Heart right ventricle (tissue), 16 donors: ENCODE measurements around the gene OR52I2. TPM values are rescaled to one million over a fixed set of nuclear protein-coding genes. Genes with fewer than 3 reads are reported as not detected.

Experiments
- ATAC-seq, 8 donors: fragments of 200-7000 bp; cut with Tn5 transposase; one replicate each; pipeline ENCODE4 v1.9.1; 2020; ENCODE audit warnings: mild to moderate bottlenecking in 8 of 8, moderate library complexity in 8 of 8, moderate number of reproducible peaks in 1 of 8
- DNase-seq, 2 donors: peaks; one replicate each; pipeline ENCODE4 v3.0.0-alpha.2; 2020
- H3K27ac ChIP-seq, 10 donors: fragments of 200-600 bp; sonication (generic) in 2 of 10; one replicate each; pipeline versions ENCODE4 v1.5.0 to v1.8.0; 2020 to 2022; ENCODE audit warnings: mild to moderate bottlenecking in 3 of 10
- H3K27me3 ChIP-seq, 7 donors: fragments of 200-600 bp; one replicate each; pipeline ENCODE4 v1.8.0; 2021 to 2022; ENCODE audit warnings: mild to moderate bottlenecking in 2 of 7
- H3K36me3 ChIP-seq, 9 donors: fragments of 200-600 bp; sonication (generic) in 1 of 9; one replicate each; pipeline versions ENCODE4 v1.5.0 to v1.8.0; 2020 to 2022; ENCODE audit warnings: mild to moderate bottlenecking in 2 of 9
- H3K4me1 ChIP-seq, 9 donors: fragments of 200-600 bp; sonication (generic) in 1 of 9; one replicate each; pipeline versions ENCODE4 v1.5.0 to v1.8.0; 2020 to 2022; ENCODE audit warnings: mild to moderate bottlenecking in 4 of 9
- H3K4me3 ChIP-seq, 10 donors: fragments of 200-600 bp; sonication (generic) in 2 of 10; one replicate each; pipeline versions ENCODE4 v1.5.0 to v1.8.0; 2020 to 2022; ENCODE audit warnings: mild to moderate bottlenecking in 7 of 10, moderate library complexity in 2 of 10
- H3K9me3 ChIP-seq, 11 donors: fragments of 200-600 bp in 10 of 11; sonication (generic) in 2 of 11; one replicate each; pipeline versions ENCODE4 v1.5.0 to v1.8.0; 2013 to 2022; ENCODE audit warnings: mild to moderate bottlenecking in 2 of 11, control low read depth in 1 of 11, moderate library complexity in 1 of 11
- WGBS, 2 donors: extraction: QIAGEN DNeasy Blood & Tissue Kit; methylation state at CpG; one replicate each; pipeline ENCODE4 v1.1.7; 2013; ENCODE audit warnings: inconsistent platforms in 1 of 2; 5-methylcytosine and 5-hydroxymethylcytosine counted together
- intact Hi-C, 10 donors: fragments of 100-400 bp; cut with DNase I; formaldehyde crosslinking; loops; one replicate each; pipeline versions ENCODE4 v1.11.1 to v1.14.2; 2022
- polyA plus RNA-seq, 2 donors: library from polyadenylated mRNA; stranded (reverse); fragments of 200-250 nt; gene quantifications; one replicate each; pipeline ENCODE4 v1.2.3, GENCODE V29; 2013
- total RNA-seq, 10 donors: library from RNA; stranded (reverse); fragmentation: NEBNext Ultra II Directional in 3 of 10; extraction: Animal tissue kit (Norgen Biotek cat#: 25700) in 3 of 10; gene quantifications; one replicate each; pipeline versions ENCODE4 v1.2.1 to v1.2.4, GENCODE V29; 2021 to 2023
- TF ChIP-seq, protein P1 (sequence below), 9 donors: fragments of 200-600 bp; sonication (generic) in 2 of 9; IDR thresholded peaks; one replicate each; pipeline versions ENCODE4 v1.5.0 to v1.8.0; 2021 to 2022; ENCODE audit warnings: antibody characterized with exemption in 9 of 9, mild to moderate bottlenecking in 5 of 9, moderate library complexity in 1 of 9
- donor health status: Arrhythmogenic right ventricular cardiomyopathy.
- donor health status: ischemic (EF 13 %, LVEDD 7.1; RV severe dilation, severe dysfunction).
- donor health status: healthy with polysubstance abuse.
- donor health status: DM: no; HTN: yes; CAD: no.
- donor health status: DM: no; HTN: no; CAD: no.
- donor health status: ischemic (EF 25% LVEDD 6.9; RV normal size, moderate dysfunction).
- donor health status: ischemic (EF 25% LVEDD 5.7; RV mildly dilated, moderate dysfunction).
- donor health status: healthy.
- donor health status: DM: yes; HTN: yes; CAD: no.
- donor health status: Ischemic cardiomyopathy.
- donor health status: ischemic (EF 35%, LVEDD 5.7; RV mildly dilated, moderate dysfunction).
- donor health status: nonischemic (EF 11% LVEDD 7.7; RV severe dilation, severe dysfunction).
- donor health status: DM: yes; HTN: yes; CAD: no.
- donor health status: PGD.
- donor health status: ischemic (EF 29% LVEDD 5.4; RV normal size, mild dysfunction).
- donor health status: nonischemic (EF 23%, LVEDD 6.1; RV moderate dilation, normal function).

Gene OR52I2
- total and polyA plus RNA-seq, 12 donors, result not detected

DNA sequence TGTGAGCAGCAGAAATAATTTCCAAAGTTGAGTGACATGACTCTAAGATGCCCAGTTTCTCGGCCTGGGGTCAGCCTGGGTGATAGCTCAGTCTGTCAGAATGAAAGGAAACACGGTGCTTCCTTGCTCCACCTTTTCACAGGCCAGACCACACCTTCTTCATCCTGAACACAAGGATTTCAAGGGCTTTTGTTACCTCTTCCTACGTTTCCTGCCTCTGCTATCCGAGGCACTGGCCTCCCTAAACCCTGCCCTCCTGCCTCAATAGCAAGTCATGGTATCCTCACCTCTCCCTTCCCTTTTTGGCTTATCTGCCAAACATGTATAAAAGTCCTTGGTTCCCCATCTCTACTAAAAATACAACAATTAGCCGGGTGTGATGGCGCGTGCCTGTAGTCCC is 60.5 kb downstream of the OR52I2 start:
- DNase-seq, result peak in 1 of 2 donors; percentile 20
- peak in 7 of 8 donors; percentile 20 to 68 (median 31) for ATAC-seq
- Histone ChIP-seq H3K9me3 (no peaks in the 10 kb centered on the region), H3K4me1 (peaks cover 4 to 54% (median 33%) of the 10 kb centered on the region in 9 donors), H3K27ac (peak overlapping the region in 9 of 10 donors; percentile 13 to 91 (median 82)), H3K4me3 (no peak overlapping the region), H3K27me3 (no peaks in the 10 kb centered on the region), H3K36me3 (no peaks in the 10 kb centered on the region)
- TF ChIP-seq, protein P1, sequence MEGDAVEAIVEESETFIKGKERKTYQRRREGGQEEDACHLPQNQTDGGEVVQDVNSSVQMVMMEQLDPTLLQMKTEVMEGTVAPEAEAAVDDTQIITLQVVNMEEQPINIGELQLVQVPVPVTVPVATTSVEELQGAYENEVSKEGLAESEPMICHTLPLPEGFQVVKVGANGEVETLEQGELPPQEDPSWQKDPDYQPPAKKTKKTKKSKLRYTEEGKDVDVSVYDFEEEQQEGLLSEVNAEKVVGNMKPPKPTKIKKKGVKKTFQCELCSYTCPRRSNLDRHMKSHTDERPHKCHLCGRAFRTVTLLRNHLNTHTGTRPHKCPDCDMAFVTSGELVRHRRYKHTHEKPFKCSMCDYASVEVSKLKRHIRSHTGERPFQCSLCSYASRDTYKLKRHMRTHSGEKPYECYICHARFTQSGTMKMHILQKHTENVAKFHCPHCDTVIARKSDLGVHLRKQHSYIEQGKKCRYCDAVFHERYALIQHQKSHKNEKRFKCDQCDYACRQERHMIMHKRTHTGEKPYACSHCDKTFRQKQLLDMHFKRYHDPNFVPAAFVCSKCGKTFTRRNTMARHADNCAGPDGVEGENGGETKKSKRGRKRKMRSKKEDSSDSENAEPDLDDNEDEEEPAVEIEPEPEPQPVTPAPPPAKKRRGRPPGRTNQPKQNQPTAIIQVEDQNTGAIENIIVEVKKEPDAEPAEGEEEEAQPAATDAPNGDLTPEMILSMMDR (IDR thresholded peaks at IDR 0.05), result no peak
- intact Hi-C loops, result loop anchor here in 1 of 10 donors (10.0 kb wide), 1 partner anchor 457 kb away; no protein-coding TSS in a partner anchor
- WGBS, 2 donors, result 59 to 72% methylated on average over 7 of the region's 7 CpGs

Other genes starting within 250 kb of the OR52I2 start
- not detected for gene OR52B4, start 213.4 kb upstream of the OR52I2 start, total RNA-seq
- gene OR52B4, start 213.4 kb upstream of the OR52I2 start, polyA plus RNA-seq, result not detected
- gene TRIM21, start 188.0 kb upstream of the OR52I2 start, total RNA-seq, result 10 to 100 TPM in 2 of 10 donors, 1 to 10 TPM in 8; 4.4 to 36.8 (median 7.4) TPM
- 10 to 100 TPM in 1 of 2 donors, 1 to 10 TPM in 1; 8.5 to 12.0 TPM for gene TRIM21, start 188.0 kb upstream of the OR52I2 start, polyA plus RNA-seq
- under 1 TPM in 2 of 10 donors, not detected in 8; 0.23 to 0.26 TPM for gene OR52K2, start 132.4 kb upstream of the OR52I2 start, total RNA-seq
- not detected for gene OR52K2, start 132.4 kb upstream of the OR52I2 start, polyA plus RNA-seq
- not detected for gene OR52K1, start 99.1 kb upstream of the OR52I2 start, total RNA-seq
- not detected for gene OR52K1, start 99.1 kb upstream of the OR52I2 start, polyA plus RNA-seq
- gene OR52M1, start 36.6 kb upstream of the OR52I2 start, total RNA-seq, result not detected
- gene OR52M1, start 36.6 kb upstream of the OR52I2 start, polyA plus RNA-seq, result not detected
- gene OR52I1, start 12.3 kb downstream of the OR52I2 start, total RNA-seq, result not detected
- not detected for gene OR52I1, start 12.3 kb downstream of the OR52I2 start, polyA plus RNA-seq
- 10 to 100 TPM in 6 of 10 donors, 1 to 10 TPM in 4; 6.4 to 12.8 (median 10.5) TPM for gene TRIM68, start 26.5 kb downstream of the OR52I2 start, total RNA-seq
- 1 to 10 TPM; 3.5 to 5.3 TPM for gene TRIM68, start 26.5 kb downstream of the OR52I2 start, polyA plus RNA-seq
- gene OR51D1, start 55.7 kb downstream of the OR52I2 start, total RNA-seq, result not detected
- gene OR51D1, start 55.7 kb downstream of the OR52I2 start, polyA plus RNA-seq, result not detected
- gene OR51E1, start 62.2 kb downstream of the OR52I2 start, total RNA-seq, result 1 to 10 TPM in 9 of 10 donors, under 1 TPM in 1; 0.68 to 3.4 (median 1.6) TPM
- 1 to 10 TPM; 2.3 to 2.6 TPM for gene OR51E1, start 62.2 kb downstream of the OR52I2 start, polyA plus RNA-seq
- under 1 TPM in 4 of 10 donors, not detected in 6; 0.12 to 0.25 (median 0.16) TPM for gene OR51E2, start 116.1 kb downstream of the OR52I2 start, total RNA-seq
- under 1 TPM; 0.07 to 0.25 TPM for gene OR51E2, start 116.1 kb downstream of the OR52I2 start, polyA plus RNA-seq
- gene MMP26, start 123.0 kb downstream of the OR52I2 start, total RNA-seq, result not detected
- gene MMP26, start 123.0 kb downstream of the OR52I2 start, polyA plus RNA-seq, result not detected
- not detected for gene OR51F1, start 188.2 kb downstream of the OR52I2 start, total RNA-seq
- gene OR51F1, start 188.2 kb downstream of the OR52I2 start, polyA plus RNA-seq, result not detected
- gene OR52R1, start 222.6 kb downstream of the OR52I2 start, total RNA-seq, result not detected
- gene OR52R1, start 222.6 kb downstream of the OR52I2 start, polyA plus RNA-seq, result not detected
- not detected for gene OR51F2, start 239.6 kb downstream of the OR52I2 start, total RNA-seq
- gene OR51F2, start 239.6 kb downstream of the OR52I2 start, polyA plus RNA-seq, result not detected